Measurements from ENCODE around the gene MGMT. TPM values are rescaled to one million over a fixed set of nuclear protein-coding genes. Genes with fewer than 3 reads are reported as not detected.

MGMT gene
- total RNA-seq, 2 experiments from 2014 or later: 15.4 to 16.7 TPM

DNA sequence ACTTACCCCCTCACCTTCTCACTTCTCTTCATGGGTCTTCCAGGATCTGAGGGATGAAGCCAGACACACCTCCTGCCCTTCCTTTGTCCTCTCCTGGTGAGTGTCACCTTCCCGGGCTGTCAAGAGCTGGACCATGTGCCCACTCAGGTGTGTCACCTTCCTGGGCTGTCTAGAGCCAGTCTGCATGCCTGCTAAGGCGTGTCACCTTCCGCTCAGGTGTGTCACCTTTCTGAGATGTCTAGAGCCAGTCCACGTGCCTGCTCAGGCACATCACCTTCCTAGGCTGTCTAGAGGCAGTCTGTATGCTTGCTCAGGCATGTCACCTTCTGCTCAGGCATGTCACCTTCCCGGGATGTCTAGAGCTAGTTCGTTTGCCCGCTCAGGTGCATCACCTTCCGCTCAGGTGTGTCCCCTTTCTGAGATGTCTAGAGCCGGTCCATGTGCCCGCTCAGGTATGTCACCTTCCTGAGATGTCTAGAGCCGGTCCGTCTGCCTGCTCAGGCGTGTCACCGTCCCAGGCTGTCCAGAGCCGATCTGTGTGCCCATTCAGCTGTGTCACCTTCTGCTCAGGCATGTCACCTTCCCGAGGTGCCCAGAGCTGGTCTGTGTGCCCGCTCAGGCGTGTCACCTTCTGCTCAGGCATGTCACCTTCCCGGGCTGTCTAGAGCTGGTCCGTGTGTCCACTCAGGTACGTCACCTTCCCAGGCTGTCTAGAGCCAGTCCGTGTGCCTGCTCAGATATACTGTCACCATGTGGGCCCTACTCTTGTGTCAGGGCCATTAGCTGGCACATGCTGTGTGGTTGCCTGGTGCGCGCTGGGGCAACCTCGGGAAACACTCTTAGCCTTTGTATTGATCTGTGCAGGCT is 251.7 kb downstream of the MGMT start:
- Mint-ChIP-seq H3K9me3 (peaks cover 10% of the 10 kb centered on the region), H3K36me3 (ENCODE audit: low read depth) (no peaks in the 10 kb centered on the region), H3K4me1 (no peaks in the 10 kb centered on the region), H3K27ac (no peak overlapping the region), H3K27me3 (no peaks in the 10 kb centered on the region), H3K4me3 (no peak overlapping the region)
- DNase-seq: no peak
- ChIA-PET POLR2A (no interaction called here), CTCF (no interaction called here)

DNA sequence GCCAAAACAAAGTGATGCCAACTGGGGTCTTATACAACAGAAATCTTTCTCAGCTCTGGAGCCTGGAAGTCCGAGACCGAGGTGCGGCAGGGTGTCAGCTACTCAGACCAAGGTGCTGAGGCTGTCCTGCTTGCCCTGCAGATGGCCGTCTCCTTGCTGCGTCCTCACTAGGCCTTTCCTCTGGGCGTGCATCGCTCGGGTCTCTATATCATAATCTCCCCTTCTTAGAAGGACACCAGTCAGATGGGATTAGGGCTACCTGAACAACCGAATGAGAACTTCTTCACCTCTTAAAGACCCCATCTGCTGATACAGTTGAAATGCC is 252.3 kb downstream of the MGMT start:
- no peak for DNase-seq
- no peak overlapping the region for H3K27ac Mint-ChIP-seq
- H3K4me3 Mint-ChIP-seq: no peak overlapping the region
- H3K36me3 Mint-ChIP-seq (ENCODE audit: low read depth): no peaks in the 10 kb centered on the region
- peaks cover 10% of the 10 kb centered on the region for H3K9me3 Mint-ChIP-seq
- no peaks in the 10 kb centered on the region for H3K4me1 Mint-ChIP-seq
- POLR2A ChIA-PET: no interaction called here
- CTCF ChIA-PET: no interaction called here
- H3K27me3 Mint-ChIP-seq: no peaks in the 10 kb centered on the region

DNA sequence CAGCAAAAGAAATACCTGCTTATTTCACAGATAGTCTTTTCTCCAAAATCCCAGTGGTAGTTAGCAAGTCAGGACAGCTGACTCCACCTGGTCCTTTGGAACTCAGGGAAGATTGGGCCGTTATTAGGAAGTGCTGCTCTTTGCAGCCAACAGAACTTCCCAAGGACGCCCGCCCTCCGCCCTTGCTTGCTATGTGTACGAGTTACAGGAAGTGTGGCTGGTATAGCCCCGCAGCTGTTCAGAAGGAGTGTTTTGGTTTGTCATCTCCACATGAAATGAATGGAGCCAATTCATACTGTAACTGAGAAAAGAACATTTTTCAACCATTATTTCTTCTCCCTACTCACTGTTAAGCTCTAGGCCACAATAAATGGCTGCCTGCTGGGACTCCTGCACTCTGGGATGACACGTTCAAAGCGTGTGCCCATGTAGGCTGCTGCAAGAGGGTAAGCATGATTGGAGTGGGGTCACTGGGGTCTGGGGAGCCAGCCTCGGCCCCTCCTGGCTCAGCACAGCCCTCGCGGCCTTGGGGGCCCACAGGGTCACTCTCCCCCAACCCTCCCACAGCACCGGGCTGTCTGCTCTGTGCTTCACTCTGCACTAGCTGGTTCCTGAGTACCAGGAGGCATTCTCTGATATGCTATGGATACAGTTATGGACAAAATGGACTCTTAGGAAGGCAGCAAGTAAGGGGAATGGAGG is 253.0 kb downstream of the MGMT start:
- CTCF ChIA-PET: no interaction called here
- H3K27ac Mint-ChIP-seq: no peak overlapping the region
- H3K4me3 Mint-ChIP-seq: no peak overlapping the region
- no peak for DNase-seq
- no peaks in the 10 kb centered on the region for H3K4me1 Mint-ChIP-seq
- POLR2A ChIA-PET: no interaction called here
- H3K9me3 Mint-ChIP-seq: peaks cover 10% of the 10 kb centered on the region
- no peaks in the 10 kb centered on the region for H3K36me3 Mint-ChIP-seq (ENCODE audit: low read depth)
- no peaks in the 10 kb centered on the region for H3K27me3 Mint-ChIP-seq

DNA sequence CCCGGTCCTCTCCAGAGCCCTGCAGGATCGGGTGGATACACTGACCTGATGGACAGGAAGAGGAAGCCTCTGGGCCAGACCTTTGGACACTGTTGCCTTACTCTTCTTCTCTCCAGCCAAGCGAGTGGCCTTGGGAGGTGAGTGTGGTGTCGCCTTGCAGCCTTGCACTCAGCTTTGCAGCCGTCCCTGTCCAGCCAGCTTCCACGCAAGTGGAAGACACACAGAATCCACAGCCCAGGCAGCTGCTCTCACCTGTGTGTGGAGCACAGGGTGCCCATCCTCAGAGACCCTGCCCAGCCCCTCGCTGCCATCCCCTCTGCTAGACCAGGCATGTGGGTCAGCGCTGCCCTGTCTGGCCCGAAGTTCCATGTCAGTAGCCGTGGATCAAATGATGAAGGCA is 258.0 kb downstream of the MGMT start:
- Mint-ChIP-seq H3K9me3 (peaks cover 25% of the 10 kb centered on the region), H3K27ac (no peak overlapping the region), H3K4me3 (no peak overlapping the region), H3K4me1 (no peaks in the 10 kb centered on the region), H3K27me3 (no peaks in the 10 kb centered on the region), H3K36me3 (ENCODE audit: low read depth) (no peaks in the 10 kb centered on the region)
- ChIA-PET CTCF (no interaction called here), POLR2A (no interaction called here)
- no peak for DNase-seq

DNA sequence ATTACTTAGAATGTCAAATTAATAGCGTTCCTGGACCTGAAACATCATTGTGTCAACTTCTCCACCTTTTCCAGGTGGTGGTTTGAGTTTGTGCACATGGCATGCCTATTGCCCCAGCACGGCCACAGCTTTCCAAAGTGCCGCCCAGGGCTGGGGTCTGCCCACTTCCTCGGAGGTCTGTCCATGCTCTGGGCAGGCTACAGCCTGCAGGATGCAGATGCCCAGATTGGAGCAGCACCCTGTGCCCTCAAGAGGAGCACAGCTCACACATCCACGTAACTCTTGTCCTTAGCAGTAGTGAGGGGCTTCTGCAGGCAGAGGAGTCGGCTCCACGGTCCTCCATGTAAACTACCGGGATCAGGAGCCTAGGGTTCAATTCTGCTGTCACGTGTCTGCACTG is 258.4 kb downstream of the MGMT start:
- Mint-ChIP-seq H3K27ac (no peak overlapping the region), H3K4me3 (no peak overlapping the region), H3K27me3 (no peaks in the 10 kb centered on the region), H3K9me3 (peaks cover 25% of the 10 kb centered on the region), H3K4me1 (no peaks in the 10 kb centered on the region), H3K36me3 (ENCODE audit: low read depth) (no peaks in the 10 kb centered on the region)
- ChIA-PET POLR2A (no interaction called here), CTCF (no interaction called here)
- no peak for DNase-seq

DNA sequence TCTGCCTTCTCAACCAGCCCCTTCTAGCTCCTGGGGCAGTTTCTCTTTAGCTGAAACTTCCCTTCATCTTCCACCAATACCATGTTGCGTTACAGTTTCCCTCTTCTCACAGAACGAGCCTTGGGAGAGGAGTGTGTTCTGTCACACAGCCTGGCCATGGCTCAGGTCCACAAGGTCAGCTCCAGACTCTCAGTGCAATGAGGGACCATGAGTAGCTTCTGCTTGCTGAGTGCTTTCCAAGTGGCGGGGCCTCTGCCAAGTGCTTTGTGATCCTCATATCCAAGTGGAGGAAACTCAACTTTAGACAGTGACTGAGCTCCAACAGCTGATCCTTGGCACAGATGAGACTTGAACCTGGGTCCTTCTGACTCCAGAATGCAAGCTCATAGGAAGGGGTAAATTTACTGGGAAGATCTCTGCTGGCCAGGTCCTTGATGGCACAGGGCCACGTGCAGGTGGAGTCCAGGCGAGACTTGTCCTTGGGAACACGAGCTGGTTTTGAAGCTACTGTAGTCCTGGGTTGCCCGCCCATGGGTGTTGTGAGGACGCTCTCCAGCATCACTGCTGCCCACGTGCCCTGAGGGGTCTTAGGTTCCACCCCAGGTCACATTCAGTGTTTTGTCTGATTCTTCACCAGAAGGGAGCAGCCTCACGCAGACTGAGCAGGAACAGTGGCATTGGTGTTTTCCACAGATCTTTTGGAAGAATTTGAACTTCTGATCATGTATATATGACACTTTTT is 259.0 kb downstream of the MGMT start:
- Mint-ChIP-seq H3K36me3 (ENCODE audit: low read depth) (no peaks in the 10 kb centered on the region), H3K27me3 (no peaks in the 10 kb centered on the region), H3K9me3 (peaks cover 23% of the 10 kb centered on the region), H3K4me3 (no peak overlapping the region), H3K4me1 (no peaks in the 10 kb centered on the region), H3K27ac (no peak overlapping the region)
- CTCF ChIA-PET: no interaction called here
- no peak for DNase-seq
- POLR2A ChIA-PET: no interaction called here

DNA sequence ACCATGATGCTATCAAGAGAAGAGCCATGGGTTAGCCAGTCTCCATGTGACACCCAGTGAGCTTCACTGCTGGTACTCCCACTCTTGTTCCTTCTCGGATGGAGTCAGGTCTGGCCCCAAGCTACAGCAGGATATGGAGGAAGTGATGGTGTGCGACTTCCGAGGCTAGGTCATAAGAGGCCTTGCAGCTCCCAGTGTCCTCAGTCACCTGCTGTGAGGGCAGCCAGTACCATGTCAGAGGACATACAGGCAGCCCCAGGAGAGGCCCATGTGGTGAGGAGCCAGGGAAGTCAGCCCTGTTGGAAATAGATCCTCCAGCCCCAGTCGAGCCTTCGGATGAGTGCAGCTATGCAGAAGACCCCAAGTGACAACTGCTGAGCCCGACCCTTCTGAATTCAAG is 260.0 kb downstream of the MGMT start:
- no peak for DNase-seq
- H3K4me3 Mint-ChIP-seq: no peak overlapping the region
- no peaks in the 10 kb centered on the region for H3K4me1 Mint-ChIP-seq
- no peaks in the 10 kb centered on the region for H3K36me3 Mint-ChIP-seq (ENCODE audit: low read depth)
- ChIA-PET CTCF (no interaction called here), POLR2A (no interaction called here)
- H3K9me3 Mint-ChIP-seq: peaks cover 25% of the 10 kb centered on the region
- no peak overlapping the region for H3K27ac Mint-ChIP-seq
- no peaks in the 10 kb centered on the region for H3K27me3 Mint-ChIP-seq

DNA sequence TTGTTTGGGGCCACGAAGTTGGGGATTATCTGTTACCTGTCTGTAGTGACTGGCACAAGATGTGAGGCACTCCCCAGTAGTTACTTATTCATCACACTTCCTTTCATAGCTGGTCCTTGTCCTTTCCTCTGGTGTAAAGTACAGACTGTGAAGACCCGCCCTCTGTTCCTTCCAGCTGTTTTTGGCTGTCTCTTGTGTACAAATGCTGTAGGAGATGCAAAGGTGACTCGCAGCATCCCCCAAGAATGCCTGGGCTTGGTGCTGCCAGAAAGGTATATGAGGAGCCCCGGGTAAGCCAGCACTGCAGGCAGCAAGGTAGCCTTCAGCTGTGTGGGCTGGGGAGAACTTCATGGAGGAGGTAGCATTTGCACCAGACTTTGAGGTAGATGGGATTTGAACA is 260.5 kb downstream of the MGMT start:
- ChIA-PET POLR2A (no interaction called here), CTCF (no interaction called here)
- H3K36me3 Mint-ChIP-seq (ENCODE audit: low read depth): no peaks in the 10 kb centered on the region
- no peaks in the 10 kb centered on the region for H3K4me1 Mint-ChIP-seq
- H3K4me3 Mint-ChIP-seq: no peak overlapping the region
- peaks cover 25% of the 10 kb centered on the region for H3K9me3 Mint-ChIP-seq
- H3K27ac Mint-ChIP-seq: no peak overlapping the region
- H3K27me3 Mint-ChIP-seq: no peaks in the 10 kb centered on the region
- no peak for DNase-seq

DNA sequence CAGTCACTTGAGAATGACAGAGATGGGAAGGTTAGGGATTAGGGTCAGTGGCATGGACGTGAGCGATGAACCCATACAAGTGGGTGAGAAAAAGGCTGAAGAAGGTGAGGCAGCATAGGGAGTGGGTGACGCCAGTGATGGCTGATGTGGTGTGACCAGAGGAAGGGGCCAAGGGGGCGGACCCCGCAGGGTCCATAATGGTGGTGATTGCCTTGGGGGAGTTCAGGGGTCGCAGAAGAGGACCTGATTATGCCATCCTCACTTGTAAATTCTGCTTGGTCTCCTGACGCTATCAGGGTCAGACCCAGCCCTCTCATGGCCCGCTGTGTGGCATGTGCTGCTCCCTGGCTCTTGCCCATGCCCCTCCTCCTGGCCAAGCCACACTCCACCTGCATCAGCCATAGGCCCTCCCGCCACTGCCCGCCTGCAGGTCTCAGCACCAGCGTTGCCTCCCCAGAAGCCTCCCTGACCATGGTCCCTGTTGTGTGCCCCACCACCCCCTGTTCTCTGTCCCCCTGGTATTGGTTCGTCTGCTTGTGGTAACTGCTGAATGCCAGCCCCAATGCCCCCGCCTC is 261.3 kb downstream of the MGMT start:
- Mint-ChIP-seq H3K4me3 (no peak overlapping the region), H3K27me3 (no peaks in the 10 kb centered on the region), H3K4me1 (no peaks in the 10 kb centered on the region), H3K36me3 (ENCODE audit: low read depth) (no peaks in the 10 kb centered on the region), H3K27ac (no peak overlapping the region), H3K9me3 (peaks cover 25% of the 10 kb centered on the region)
- POLR2A ChIA-PET: no interaction called here
- CTCF ChIA-PET: no interaction called here
- DNase-seq: no peak

DNA sequence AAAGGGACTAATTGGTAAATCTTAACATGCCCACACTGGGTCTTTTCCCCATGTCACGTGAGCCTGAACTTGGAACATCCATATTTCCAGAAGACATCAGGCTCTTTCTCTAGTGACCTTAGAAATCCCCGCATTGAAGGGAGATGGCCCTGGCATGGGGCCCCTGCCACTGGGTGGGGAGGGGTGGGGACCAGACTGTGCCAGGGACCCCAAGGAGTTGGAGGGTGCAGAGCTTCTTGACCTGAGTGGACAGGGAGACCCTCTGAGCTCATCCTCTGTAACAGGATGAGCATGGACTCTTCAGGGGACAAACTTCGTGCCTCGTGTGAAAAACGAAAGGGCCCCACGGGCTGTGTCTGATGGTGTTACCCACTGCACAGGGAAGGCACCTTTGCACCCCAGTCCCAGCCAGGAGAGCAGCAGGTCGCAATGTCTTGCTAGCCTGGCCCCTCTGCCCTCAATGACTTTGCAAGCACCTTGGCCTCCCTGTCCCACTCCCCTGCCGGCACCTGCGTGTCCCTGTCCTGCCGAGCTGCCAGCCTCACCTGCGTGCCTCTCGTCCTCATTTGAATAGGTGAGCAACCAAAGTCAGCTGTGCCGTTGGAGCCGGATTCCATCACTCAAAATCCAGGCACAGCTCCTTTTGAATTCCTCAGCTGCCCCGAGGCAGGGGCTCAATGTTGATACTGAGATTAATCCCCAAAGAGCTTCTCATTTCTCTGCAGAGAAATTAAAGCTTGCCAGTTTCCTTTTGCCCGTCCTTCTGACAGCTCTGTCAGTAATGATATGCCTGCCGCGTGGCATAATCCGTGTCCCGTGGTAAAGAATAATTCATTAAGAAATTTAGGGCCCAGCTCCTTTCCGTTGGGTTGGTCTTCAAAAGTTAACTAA is 262.1 kb downstream of the MGMT start:
- no peak overlapping the region for H3K4me3 Mint-ChIP-seq
- H3K9me3 Mint-ChIP-seq: peaks cover 25% of the 10 kb centered on the region
- POLR2A ChIA-PET: no interaction called here
- H3K27me3 Mint-ChIP-seq: no peaks in the 10 kb centered on the region
- H3K4me1 Mint-ChIP-seq: no peaks in the 10 kb centered on the region
- no peak for DNase-seq
- no peaks in the 10 kb centered on the region for H3K36me3 Mint-ChIP-seq (ENCODE audit: low read depth)
- no peak overlapping the region for H3K27ac Mint-ChIP-seq
- CTCF ChIA-PET: no interaction called here

DNA sequence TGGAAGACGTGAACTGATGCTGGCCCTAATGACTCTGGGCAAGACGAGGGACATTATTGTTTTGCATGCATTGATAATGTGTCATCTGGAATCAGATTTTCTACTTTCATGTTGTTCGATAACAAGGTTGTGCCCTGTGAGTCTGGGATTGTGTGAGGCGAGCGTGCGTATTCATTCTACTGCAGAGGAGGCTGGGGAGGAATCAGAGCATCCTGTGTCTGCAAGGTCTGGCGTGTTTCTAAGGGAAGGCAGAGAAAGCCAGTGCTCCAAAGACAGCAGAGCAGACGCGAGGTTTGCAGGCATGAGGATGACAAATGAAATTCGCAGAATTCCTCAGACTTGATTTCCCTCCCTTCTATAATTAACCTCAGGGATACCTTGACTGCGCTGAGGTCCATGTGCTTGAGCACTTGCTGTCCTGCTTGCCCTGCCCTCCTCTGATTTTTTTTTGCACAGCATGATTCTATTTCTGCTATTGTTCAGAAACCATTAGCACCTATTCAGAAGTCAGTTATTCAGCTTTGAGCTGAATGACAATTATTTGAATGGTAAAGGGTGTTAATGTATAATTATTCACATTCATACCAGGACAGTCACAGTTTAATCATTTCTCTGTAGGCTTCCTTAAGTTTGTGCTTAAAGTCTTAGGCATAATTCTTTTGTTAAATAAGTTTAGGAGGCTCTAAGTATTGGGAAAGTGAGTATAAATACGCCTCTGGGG is 263.4 kb downstream of the MGMT start:
- no peak for DNase-seq
- H3K9me3 Mint-ChIP-seq: peaks cover 25% of the 10 kb centered on the region
- no peaks in the 10 kb centered on the region for H3K36me3 Mint-ChIP-seq (ENCODE audit: low read depth)

DNA sequence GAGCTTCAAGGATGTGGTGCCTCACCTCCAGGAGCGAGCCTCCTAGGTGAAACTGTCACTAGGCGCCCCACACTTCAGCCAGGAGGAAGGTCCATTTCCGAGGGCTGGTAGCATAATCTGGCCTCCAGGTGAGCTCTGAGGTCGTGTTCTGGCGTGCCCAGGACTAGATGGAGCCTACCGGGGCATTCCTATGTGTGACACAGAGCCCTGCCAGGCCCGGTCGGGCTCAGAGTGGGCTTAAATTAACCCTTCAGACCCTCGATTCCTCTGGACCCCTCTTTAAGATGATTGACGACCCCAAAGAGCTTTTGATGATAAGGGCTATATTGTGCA is 263.9 kb downstream of the MGMT start:
- POLR2A ChIA-PET: no interaction called here
- Mint-ChIP-seq H3K4me3 (no peak overlapping the region), H3K9me3 (peaks cover 22% of the 10 kb centered on the region), H3K36me3 (ENCODE audit: low read depth) (no peaks in the 10 kb centered on the region), H3K4me1 (no peaks in the 10 kb centered on the region), H3K27me3 (no peaks in the 10 kb centered on the region), H3K27ac (no peak overlapping the region)
- CTCF ChIA-PET: no interaction called here
- DNase-seq: no peak

More for the DNA sequence above, 263.4 kb downstream of the MGMT start:
- Mint-ChIP-seq H3K27me3 (no peaks in the 10 kb centered on the region), H3K4me1 (no peaks in the 10 kb centered on the region), H3K27ac (no peak overlapping the region), H3K4me3 (no peak overlapping the region)
- POLR2A ChIA-PET: no interaction called here
- CTCF ChIA-PET: no interaction called here
